ENCODE measurements around the gene PRKCH. TPM values are rescaled to one million over a fixed set of nuclear protein-coding genes. Genes with fewer than 3 reads are reported as not detected.

PRKCH gene
- total RNA-seq, 1 donor from 2014 or later: 18.4 TPM

DNA sequence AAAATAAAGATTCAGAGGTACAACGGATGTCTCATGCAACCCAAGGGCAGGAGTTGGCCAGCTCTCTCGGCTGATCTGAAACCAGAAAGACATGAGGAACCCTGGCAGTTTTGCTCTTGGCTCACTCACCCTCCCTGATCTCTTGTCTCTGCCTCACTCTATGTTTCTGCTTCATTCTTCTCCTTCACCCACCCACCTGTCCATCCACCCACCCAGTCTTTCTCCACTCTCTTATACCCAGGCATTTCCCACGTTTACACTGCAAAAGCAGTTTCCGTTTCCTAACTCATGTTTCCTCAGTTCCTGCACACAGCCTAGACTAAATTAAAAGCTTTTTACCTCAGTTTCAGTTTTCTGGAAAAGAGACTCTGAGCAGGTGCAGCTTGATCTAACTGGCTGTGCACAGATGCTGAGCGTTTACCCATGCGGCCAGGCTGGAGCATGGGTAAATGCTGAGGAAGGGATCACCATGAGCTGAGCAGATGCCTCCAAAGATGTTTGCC lies 157.6 kb downstream of the PRKCH start:
- no peak overlapping the region for H3K4me3 ChIP-seq
- H3K27ac ChIP-seq (replicated peaks): peak overlapping the region; percentile 90
- TF ChIP-seq, protein P1, sequence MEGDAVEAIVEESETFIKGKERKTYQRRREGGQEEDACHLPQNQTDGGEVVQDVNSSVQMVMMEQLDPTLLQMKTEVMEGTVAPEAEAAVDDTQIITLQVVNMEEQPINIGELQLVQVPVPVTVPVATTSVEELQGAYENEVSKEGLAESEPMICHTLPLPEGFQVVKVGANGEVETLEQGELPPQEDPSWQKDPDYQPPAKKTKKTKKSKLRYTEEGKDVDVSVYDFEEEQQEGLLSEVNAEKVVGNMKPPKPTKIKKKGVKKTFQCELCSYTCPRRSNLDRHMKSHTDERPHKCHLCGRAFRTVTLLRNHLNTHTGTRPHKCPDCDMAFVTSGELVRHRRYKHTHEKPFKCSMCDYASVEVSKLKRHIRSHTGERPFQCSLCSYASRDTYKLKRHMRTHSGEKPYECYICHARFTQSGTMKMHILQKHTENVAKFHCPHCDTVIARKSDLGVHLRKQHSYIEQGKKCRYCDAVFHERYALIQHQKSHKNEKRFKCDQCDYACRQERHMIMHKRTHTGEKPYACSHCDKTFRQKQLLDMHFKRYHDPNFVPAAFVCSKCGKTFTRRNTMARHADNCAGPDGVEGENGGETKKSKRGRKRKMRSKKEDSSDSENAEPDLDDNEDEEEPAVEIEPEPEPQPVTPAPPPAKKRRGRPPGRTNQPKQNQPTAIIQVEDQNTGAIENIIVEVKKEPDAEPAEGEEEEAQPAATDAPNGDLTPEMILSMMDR (IDR thresholded peaks at IDR 0.05; ENCODE audit: borderline replicate concordance): no peak
- H3K4me1 ChIP-seq: peaks cover 80% of the 10 kb centered on the region
- H3K9me3 ChIP-seq (replicated peaks): no peaks in the 10 kb centered on the region
- no peaks in the 10 kb centered on the region for H3K27me3 ChIP-seq (ENCODE audit: low read depth)
- DNase-seq: no peak
- intact Hi-C loops (cut with micrococcal nuclease): no loop called here
- no peaks in the 10 kb centered on the region for H3K36me3 ChIP-seq

DNA sequence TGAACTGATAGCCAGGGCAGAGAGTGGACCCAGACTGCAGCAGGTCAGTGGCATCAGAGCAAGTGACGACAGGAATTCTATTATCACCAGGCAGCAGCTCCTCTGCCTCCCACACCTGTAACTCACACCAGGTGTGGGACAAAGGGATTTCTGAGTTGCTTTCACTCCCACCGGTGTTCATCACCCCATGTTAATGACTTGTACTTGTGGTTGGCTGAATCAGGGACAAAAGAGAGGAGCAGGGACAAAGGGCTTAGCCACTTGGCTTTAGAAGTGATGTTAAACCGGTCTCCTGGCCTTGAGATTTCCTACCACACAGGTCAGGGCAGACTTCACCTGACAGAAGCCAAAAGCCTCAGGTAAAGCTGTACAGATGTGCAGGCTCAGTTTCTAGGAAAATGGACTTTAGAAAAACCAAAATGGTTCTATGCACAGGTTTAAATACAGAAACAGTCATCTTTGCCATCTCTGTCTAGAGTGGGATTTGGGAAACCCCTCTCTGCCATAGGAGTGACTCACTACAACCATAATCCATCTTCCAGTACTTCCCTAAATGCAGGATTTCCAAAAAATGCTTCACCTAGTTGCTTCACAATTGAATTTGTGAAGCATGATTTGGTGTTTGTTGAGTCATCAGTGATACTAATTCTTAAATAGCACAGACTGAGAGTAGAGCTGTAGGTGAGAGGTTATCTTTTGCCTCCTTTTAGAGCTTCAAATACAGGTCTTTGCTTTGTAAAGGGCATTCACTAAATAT lies 158.5 kb downstream of the PRKCH start:
- intact Hi-C loops (cut with micrococcal nuclease): no loop called here
- no peaks in the 10 kb centered on the region for H3K36me3 ChIP-seq
- no peak overlapping the region for H3K4me3 ChIP-seq
- H3K27ac ChIP-seq (replicated peaks): peak overlapping the region; percentile 90
- H3K9me3 ChIP-seq (replicated peaks): no peaks in the 10 kb centered on the region
- DNase-seq: no peak
- H3K4me1 ChIP-seq: peaks cover 71% of the 10 kb centered on the region
- TF ChIP-seq, protein P1 (IDR thresholded peaks at IDR 0.05; ENCODE audit: borderline replicate concordance): no peak
- H3K27me3 ChIP-seq (ENCODE audit: low read depth): no peaks in the 10 kb centered on the region

DNA sequence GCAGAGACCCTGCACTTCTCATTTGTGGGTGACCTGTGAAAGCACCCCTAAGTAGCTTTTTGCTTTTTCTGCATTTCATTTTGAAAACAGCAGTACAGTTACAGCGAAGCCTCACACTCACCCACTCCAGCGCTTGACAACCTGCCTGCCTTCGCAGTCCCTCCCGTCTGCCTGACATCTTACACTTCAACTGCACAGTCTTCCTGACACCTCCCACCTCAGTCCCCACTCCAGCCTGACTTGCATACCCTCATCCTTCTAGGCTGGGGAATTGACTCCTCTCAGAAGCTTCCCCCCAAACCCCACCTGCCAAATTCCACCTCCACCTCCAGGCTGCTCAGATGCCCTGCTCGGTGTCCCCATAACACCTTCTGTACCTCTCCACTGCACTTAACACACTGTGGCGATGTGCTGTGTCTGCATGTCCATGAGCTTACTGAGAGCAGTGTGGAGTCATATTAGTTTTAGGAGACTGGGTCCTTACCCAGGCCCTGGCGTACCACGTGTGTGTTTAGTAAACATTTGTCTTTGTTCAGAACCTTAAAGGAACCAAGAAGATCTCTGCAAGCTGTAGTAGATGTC lies 159.4 kb downstream of the PRKCH start:
- no peaks in the 10 kb centered on the region for H3K9me3 ChIP-seq (replicated peaks)
- TF ChIP-seq, protein P1 (IDR thresholded peaks at IDR 0.05; ENCODE audit: borderline replicate concordance): no peak
- no peak overlapping the region for H3K4me3 ChIP-seq
- H3K27ac ChIP-seq (replicated peaks): peak overlapping the region; percentile 90
- H3K27me3 ChIP-seq (ENCODE audit: low read depth): no peaks in the 10 kb centered on the region
- no peak for DNase-seq
- peaks cover 7% of the 10 kb centered on the region for H3K36me3 ChIP-seq
- intact Hi-C loops (cut with micrococcal nuclease): no loop called here
- peaks cover 63% of the 10 kb centered on the region for H3K4me1 ChIP-seq

DNA sequence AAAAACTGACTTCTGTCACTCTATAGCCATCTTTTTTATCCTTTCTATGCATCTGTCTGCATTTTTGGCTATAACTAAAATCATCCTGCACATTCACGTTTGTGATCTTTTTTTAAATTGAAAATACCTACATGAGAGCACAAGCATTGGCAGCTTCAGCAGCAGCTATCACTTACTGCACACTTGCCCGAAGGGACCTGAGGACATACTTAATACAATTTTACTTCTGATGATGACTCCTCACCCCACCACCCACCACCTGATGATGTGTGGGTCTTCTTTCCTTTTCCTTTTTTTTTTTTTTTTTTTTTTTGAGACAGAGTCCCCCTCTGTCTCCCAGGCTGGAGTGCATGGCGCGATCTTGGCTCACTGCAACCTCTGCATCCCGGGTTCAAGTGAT lies 160.3 kb downstream of the PRKCH start:
- TF ChIP-seq, protein P1 (IDR thresholded peaks at IDR 0.05; ENCODE audit: borderline replicate concordance): no peak
- H3K4me1 ChIP-seq: peaks cover 54% of the 10 kb centered on the region

DNA sequence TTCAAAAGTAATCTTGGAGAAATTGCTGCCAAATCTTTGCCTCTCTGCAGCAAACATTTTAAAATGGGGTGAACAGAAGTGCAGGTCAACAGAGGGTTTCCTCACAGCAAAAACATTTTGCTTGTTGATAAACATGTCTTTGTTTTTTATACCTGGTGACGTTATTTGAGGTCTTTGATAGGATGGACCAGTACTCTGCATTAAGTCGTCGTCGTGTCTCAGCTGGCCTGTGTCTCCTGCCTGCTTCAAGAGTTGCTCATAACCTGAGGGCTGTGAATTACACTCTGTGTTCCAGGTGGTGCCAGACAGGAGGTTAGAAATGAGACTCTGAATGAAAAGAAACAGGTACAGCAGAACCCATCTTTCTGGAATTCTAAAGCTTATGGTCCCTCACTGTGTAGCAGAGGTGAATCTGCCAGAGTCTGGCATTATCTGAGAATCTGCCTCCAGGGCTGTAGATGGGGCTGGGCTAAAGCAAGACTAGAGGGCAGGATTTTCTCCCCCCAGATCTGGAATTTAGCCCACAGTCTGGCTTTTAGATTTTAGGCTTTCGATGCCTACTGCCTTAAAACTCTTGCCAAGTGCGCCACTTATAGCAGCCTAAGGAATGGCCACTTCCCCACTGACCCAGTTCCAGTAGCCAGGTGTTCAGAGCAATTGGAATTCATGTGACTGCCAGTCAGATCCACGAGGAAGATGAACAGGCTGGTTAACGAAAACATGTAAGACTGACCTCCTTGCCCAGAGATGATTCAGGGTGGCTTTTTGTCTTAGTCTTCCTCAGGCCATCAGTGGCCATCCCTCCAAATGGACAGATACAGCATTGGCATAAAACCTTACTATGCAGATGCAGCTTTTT lies 161.2 kb downstream of the PRKCH start:
- Histone ChIP-seq H3K4me1 (peaks cover 45% of the 10 kb centered on the region), H3K4me3 (no peak overlapping the region), H3K27ac (replicated peaks) (no peak overlapping the region), H3K27me3 (ENCODE audit: low read depth) (no peaks in the 10 kb centered on the region), H3K9me3 (replicated peaks) (no peaks in the 10 kb centered on the region), H3K36me3 (peaks cover 9% of the 10 kb centered on the region)
- TF ChIP-seq, protein P1 (IDR thresholded peaks at IDR 0.05; ENCODE audit: borderline replicate concordance): no peak
- intact Hi-C loops (cut with micrococcal nuclease): no loop called here
- DNase-seq: no peak

More for the DNA sequence above, 160.3 kb downstream of the PRKCH start:
- Histone ChIP-seq H3K27ac (replicated peaks) (no peak overlapping the region), H3K9me3 (replicated peaks) (no peaks in the 10 kb centered on the region), H3K36me3 (peaks cover 9% of the 10 kb centered on the region), H3K4me3 (no peak overlapping the region), H3K27me3 (ENCODE audit: low read depth) (no peaks in the 10 kb centered on the region)
- no peak for DNase-seq
- intact Hi-C loops (cut with micrococcal nuclease): no loop called here

Data from left ventricle myocardium inferior (tissue), 1 donor.